HUES6 (cell line): ENCODE data around the gene GNA14.

Experiments used
- H3K27ac ChIP-seq: 2 replicates; pipeline ENCODE4 v1.7.0; 2013; ENCODE audit warnings: low read depth, mild to moderate bottlenecking, low read length, inconsistent platforms
- H3K27me3 ChIP-seq: 2 replicates; pipeline ENCODE4 v1.6.1; 2013; ENCODE audit warnings: low read length; ENCODE audit not compliant: control insufficient read depth, insufficient read depth
- H3K36me3 ChIP-seq: 2 replicates; pipeline ENCODE4 v1.6.1; 2013; ENCODE audit warnings: low read length; ENCODE audit not compliant: control insufficient read depth, insufficient read depth
- H3K4me1 ChIP-seq: 2 replicates; pipeline ENCODE4 v1.6.1; 2013; ENCODE audit warnings: low read length; ENCODE audit not compliant: control insufficient read depth, insufficient read depth
- H3K4me3 ChIP-seq: 2 replicates; pipeline ENCODE4 v1.5.1; 2013; ENCODE audit warnings: low read depth, low read length
- H3K9ac ChIP-seq: one replicate; pipeline ENCODE4 v1.6.1; 2013; ENCODE audit warnings: mild to moderate bottlenecking, low read length
- H3K9me3 ChIP-seq: 2 replicates; pipeline ENCODE4 v1.6.1; 2013; ENCODE audit warnings: low read depth, low read length; ENCODE audit not compliant: control insufficient read depth, insufficient read depth

GNA14 gene

DNA sequence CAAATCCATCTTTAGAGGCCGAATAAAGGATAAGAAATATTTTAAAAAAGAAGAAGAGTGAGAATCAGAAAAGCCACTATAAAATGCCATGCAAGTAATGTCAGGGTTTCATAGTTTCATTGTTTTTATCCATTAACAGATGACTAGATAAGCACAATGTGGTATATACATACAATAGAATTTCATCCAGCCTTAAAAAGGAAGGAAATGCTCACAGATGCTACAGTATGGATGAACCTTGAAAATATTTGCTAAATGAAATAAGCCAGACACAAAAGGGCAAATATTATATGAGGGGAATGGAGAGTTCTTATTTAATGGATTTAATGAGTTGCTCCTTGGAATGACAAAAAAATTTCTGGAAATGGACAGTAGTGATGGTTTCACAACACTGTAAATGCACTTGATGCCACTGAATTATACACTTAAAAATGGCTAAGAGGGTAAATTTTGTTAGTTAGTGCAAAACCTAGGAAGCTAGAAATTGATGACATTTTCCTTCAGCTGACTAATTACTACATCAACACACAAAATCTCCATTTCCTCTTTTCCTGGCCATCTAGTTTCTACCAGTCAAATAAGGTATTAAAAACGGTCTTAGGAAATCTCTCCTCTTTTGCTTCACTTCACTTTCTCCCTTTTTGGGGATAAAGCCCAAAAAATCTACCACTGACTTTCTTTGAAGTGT lies 86.6 kb downstream of the GNA14 start:
- no peak overlapping the region for H3K9ac ChIP-seq
- no peak overlapping the region for H3K4me3 ChIP-seq
- H3K27me3 ChIP-seq = no peaks in the 10 kb centered on the region
- no peaks in the 10 kb centered on the region for H3K36me3 ChIP-seq
- no peaks in the 10 kb centered on the region for H3K9me3 ChIP-seq
- H3K4me1 ChIP-seq = peaks cover 9% of the 10 kb centered on the region; the same call in 1 of the 2 replicates
- H3K27ac ChIP-seq = no peak overlapping the region

DNA sequence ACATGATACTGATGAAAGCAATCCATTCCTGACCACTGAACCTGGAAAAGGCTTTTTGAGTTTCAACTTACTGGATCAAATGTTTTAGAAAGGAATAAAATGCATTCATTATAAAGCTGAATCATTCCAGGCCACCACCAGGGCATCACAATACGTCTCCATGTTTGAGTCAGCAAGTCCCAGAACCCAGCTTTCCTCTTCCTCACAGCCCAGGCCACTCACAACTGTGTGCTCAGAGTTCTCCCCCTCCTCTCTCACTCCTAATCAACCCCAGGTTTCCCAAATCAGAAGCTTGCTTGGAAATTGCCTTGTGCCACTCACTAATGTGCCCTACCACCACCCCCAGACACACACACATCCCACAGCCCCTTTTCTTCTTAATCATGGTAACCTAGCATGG lies 91.7 kb downstream of the GNA14 start:
- no peaks in the 10 kb centered on the region for H3K9me3 ChIP-seq
- no peaks in the 10 kb centered on the region for H3K27me3 ChIP-seq
- no peaks in the 10 kb centered on the region for H3K36me3 ChIP-seq
- no peak overlapping the region for H3K4me3 ChIP-seq
- no peak overlapping the region for H3K9ac ChIP-seq
- no peaks in the 10 kb centered on the region; the same call in 1 of the 2 replicates for H3K4me1 ChIP-seq
- H3K27ac ChIP-seq = no peak overlapping the region

DNA sequence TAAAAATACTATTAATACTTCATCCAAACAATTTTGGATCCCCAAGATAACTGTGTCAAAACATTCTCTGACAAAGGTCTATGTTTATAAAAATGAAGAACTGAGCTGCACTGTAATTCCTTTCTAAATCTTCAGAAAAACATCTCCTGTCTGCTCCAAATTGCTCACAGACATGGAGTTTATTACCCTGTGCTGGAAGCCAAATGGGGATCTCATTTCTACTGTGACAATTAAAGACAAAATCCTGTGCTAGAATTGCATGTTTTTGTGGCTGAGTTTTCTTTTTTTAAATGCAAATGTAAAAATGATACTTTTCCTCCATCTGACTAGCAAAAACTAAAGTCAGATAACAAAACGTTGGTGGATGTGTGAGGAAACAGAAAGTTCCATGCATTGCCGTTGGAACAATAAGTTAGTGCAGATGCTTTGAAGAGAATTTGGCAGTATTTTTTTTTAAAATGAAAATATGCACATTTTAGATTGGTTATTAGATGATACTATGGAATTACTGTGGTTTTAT lies 93.5 kb downstream of the GNA14 start:
- Histone ChIP-seq H3K9ac (no peak overlapping the region), H3K27me3 (no peaks in the 10 kb centered on the region), H3K9me3 (no peaks in the 10 kb centered on the region), H3K4me3 (no peak overlapping the region), H3K27ac (no peak overlapping the region), H3K4me1 (no peaks in the 10 kb centered on the region), H3K36me3 (no peaks in the 10 kb centered on the region)

DNA sequence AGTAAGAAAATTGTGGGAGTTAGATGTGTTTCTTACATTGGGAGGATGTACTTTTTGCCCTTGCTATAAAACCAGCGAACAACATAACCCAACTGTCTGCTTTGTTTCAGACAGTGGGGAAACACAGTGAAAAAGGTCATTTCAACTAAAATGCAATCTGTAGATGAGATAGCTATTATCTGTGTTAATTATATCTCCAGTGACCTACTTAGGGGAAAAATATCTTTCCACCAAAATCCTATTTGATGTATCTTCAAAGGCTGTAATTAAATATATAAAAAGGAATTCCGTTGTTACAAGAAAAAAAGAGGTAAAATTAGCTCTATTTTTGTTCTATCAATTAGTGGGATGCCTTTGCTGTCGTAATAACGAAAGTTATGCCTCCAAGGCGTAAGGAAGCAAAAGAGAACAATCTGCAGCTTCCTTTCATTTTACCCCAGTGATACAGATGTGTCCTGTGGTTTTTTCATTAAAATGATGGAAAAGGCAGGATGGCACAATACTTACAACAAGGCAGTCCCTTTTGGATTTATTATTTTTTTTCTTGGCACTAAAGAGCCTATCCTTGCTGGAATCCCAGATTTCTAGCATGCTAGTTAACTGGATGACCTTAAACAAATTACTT lies 100.9 kb downstream of the GNA14 start:
- Histone ChIP-seq H3K36me3 (no peaks in the 10 kb centered on the region; the same call in 1 of the 2 replicates), H3K27me3 (no peaks in the 10 kb centered on the region), H3K4me3 (no peak overlapping the region), H3K9ac (no peak overlapping the region), H3K4me1 (peaks cover 17% of the 10 kb centered on the region), H3K9me3 (peaks cover 6% of the 10 kb centered on the region), H3K27ac (no peak overlapping the region)

DNA sequence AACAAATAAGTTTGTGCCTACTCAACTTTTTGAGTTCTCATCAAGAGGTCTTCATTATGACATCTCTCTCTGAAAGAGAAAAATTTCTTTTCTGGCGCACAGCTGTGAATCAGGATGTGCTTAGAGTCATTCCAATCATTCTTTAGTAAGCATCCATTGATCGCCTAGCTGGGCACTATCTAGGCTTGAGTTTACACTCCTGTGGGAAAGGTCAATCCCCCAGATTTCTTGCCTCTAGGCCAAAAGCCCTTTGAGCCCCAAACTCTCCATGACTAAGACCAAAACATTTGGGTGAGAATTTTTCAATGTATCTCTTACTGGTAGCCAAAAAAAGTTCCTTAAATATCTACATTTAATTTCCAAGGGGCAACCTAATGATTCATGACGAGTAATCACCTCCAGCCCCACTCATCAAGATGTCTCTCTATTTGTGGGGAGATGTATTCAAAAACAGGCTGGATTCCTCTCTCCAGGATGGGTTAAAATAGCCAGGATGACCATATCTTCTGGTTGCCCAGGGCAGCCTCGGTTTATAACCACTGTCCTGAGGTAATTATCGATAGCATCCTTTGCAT lies 101.7 kb downstream of the GNA14 start:
- Histone ChIP-seq H3K9ac (no peak overlapping the region), H3K27ac (no peak overlapping the region), H3K9me3 (peaks cover 12% of the 10 kb centered on the region), H3K36me3 (no peaks in the 10 kb centered on the region; the same call in 1 of the 2 replicates), H3K4me3 (no peak overlapping the region), H3K27me3 (no peaks in the 10 kb centered on the region), H3K4me1 (peaks cover 17% of the 10 kb centered on the region)

DNA sequence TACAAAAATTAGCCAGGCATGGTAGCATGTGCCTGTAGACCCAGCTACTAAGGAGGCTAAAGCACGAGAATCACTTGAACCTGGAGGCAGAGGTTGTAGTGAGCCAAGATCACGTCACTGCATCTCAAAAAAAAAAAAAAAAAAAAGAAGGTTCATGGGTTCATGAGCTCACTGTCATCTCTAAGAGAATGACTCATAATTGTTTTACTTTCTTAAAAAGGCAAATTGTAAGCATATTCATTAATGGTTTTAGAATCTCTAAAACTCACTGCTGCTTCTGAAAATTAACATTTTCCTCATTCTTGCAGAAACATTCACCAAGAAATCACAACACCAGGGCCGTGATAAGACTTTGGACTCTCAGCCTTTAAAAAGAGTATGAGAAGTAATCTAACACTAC lies 103.6 kb downstream of the GNA14 start:
- H3K9me3 ChIP-seq = peaks cover 24% of the 10 kb centered on the region
- peaks cover 17% of the 10 kb centered on the region for H3K4me1 ChIP-seq
- no peaks in the 10 kb centered on the region; the same call in 1 of the 2 replicates for H3K36me3 ChIP-seq
- H3K27ac ChIP-seq = no peak overlapping the region
- no peak overlapping the region for H3K9ac ChIP-seq
- H3K4me3 ChIP-seq = no peak overlapping the region
- no peaks in the 10 kb centered on the region for H3K27me3 ChIP-seq

DNA sequence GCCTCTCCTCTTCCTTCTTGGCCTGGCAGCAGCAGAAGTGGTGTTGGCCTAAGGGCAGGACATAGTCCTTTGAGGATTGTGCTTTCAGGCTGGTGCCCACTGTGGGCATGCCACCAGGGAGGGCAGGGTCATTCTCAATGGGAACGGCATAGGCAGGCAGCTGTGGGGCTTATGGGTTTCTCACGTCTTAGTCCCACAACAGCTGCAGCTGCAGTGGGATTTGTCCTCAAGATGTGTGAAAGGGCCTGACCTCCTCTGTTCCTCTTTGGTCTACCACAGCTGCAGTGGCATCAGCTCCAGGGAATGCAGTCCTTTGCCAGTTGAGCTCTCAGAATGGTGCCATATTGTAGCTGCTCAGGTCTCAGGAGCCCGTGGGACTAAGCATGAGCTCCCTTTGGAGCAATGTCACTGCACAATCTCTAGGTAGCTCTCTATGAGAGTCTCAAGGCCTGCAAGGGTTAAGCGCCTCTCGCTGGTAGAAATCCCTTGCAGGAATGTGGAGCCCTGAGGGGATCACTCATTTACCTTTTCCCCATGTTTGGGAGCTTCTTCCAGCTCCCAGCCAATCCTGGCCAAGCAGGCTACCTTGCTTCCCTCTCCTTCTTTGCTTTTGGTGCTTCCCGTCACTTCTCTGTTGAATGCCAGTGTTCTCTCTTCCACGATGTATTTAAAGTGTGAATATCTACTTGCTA lies 104.8 kb downstream of the GNA14 start:
- H3K9me3 ChIP-seq = peaks cover 24% of the 10 kb centered on the region
- H3K27me3 ChIP-seq = no peaks in the 10 kb centered on the region
- no peak overlapping the region for H3K9ac ChIP-seq
- no peak overlapping the region for H3K27ac ChIP-seq
- no peak overlapping the region for H3K4me3 ChIP-seq
- no peaks in the 10 kb centered on the region; the same call in 1 of the 2 replicates for H3K36me3 ChIP-seq
- peaks cover 15% of the 10 kb centered on the region for H3K4me1 ChIP-seq

DNA sequence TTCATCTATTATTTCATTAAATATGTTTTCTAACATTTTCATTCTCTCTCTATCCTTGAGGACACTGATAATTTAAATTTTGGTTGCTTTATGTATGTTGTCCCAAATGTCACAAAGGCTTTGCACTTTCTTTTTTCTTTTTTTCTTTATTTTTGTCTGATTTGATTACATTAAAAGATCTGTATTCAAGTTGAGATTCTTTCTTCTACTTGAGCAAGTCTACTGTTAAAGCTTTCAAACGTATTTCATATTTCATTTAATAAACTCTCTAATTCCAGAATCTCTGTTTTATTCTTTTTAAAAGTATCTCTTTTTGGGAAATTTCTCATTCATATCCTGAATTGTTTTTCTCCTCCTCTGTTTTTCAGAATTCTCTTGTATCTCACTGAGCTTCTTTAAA lies 106.5 kb downstream of the GNA14 start:
- no peaks in the 10 kb centered on the region; the same call in 1 of the 2 replicates for H3K36me3 ChIP-seq
- peaks cover 24% of the 10 kb centered on the region for H3K9me3 ChIP-seq
- no peak overlapping the region for H3K9ac ChIP-seq
- no peak overlapping the region for H3K27ac ChIP-seq
- H3K4me1 ChIP-seq = peaks cover 11% of the 10 kb centered on the region; the same call in 1 of the 2 replicates
- no peak overlapping the region for H3K4me3 ChIP-seq
- no peaks in the 10 kb centered on the region for H3K27me3 ChIP-seq

DNA sequence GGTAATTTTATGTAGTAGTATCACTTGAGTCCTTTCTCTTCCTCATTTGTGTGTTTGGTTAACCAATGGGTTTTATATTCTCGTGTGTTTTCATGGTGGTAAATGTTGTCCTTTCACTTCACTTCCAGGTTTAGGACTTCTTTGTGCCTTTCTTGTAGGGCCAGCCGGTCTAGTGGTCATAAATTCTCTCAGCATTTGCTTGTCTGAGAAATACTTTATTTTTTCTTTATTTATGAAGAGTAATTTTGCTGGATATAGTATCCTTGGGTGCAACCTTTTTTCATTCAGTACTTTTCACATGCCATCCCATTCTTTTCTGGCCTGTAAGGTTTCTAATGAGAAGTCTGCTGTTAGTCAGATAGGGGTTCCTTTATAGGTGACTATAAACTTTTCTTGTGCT lies 107.1 kb downstream of the GNA14 start:
- Histone ChIP-seq H3K9me3 (peaks cover 24% of the 10 kb centered on the region), H3K9ac (no peak overlapping the region), H3K4me1 (peaks cover 11% of the 10 kb centered on the region; the same call in 1 of the 2 replicates), H3K27ac (no peak overlapping the region), H3K4me3 (no peak overlapping the region), H3K36me3 (no peaks in the 10 kb centered on the region; the same call in 1 of the 2 replicates), H3K27me3 (no peaks in the 10 kb centered on the region)

DNA sequence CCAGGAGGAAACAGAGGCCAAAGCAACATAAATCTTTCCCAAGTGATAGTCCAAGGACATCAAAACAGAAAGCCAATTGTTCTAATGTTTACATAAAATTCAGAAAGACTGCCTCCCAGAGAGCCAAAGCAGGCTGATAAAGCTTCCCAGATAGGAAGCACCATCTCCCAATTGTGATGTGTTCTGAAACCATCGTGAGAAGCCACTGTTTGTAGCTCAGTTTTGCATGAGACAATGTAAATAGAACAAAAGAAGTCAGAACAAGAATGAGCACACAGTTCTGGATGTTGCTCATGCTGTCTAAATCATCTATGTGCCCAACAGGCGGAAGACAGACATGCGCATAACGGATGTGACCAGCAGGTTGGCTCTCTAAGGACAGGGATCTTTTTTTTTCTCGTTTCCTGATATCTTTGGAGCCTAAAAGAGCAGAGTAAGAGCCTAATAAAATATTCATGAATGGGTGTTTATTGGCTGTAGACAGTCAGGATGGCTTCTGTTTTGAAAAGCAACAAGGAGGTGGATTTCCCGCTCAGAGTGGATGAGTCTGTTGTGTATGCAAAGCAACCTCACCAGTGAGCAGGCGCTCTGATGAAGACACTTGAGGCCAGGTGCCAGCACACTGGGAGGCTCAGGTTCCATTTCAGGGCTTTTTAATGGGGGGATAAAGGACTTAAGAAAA lies 113.6 kb downstream of the GNA14 start:
- H3K9ac ChIP-seq = peak overlapping the region; percentile 78
- H3K27ac ChIP-seq = peak overlapping the region; percentile 79

More for the DNA sequence above, 113.6 kb downstream of the GNA14 start:
- Histone ChIP-seq H3K9me3 (no peaks in the 10 kb centered on the region; the same call in 1 of the 2 replicates), H3K27me3 (no peaks in the 10 kb centered on the region), H3K4me3 (no peak overlapping the region), H3K4me1 (peaks cover 30% of the 10 kb centered on the region), H3K36me3 (no peaks in the 10 kb centered on the region)
